MM.1S (cell line): ENCODE results near the gene USP40.

Experiments used
- DNase-seq: peaks from one replicate; pipeline ENCODE4 v3.0.0-alpha.2; 2015
- H2AFZ ChIP-seq: fragments of 300-600 bp; sonication (generic); 2 replicates; pipeline ENCODE4 v1.6.0; 2016; ENCODE audit warnings: antibody characterized with exemption, low read length
- H3F3A ChIP-seq: fragments of 300-600 bp; sonication (generic); 2 replicates; pipeline ENCODE4 v1.6.1; 2016; ENCODE audit warnings: mild to moderate bottlenecking, antibody characterized with exemption, low read length, moderate library complexity, mixed read lengths; ENCODE audit not compliant: insufficient read depth
- H3K27ac ChIP-seq: fragments of 300-600 bp; sonication (generic); 2 replicates; pipeline ENCODE4 v1.5.1; 2016; ENCODE audit warnings: mild to moderate bottlenecking, low read length
- H3K27me3 ChIP-seq: fragments of 300-600 bp; sonication (generic); replicated peaks from 2 replicates; pipeline ENCODE4 v1.6.0; 2016; ENCODE audit warnings: low read length; ENCODE audit not compliant: insufficient read depth
- H3K36me3 ChIP-seq: fragments of 300-600 bp; sonication (generic); replicated peaks from 2 replicates; pipeline ENCODE4 v1.6.1; 2016; ENCODE audit warnings: mild to moderate bottlenecking, low read length, mixed read lengths; ENCODE audit not compliant: insufficient read depth
- H3K4me1 ChIP-seq: fragments of 300-600 bp; sonication (generic); 2 replicates; pipeline ENCODE4 v1.6.1; 2016; ENCODE audit warnings: low read length, mixed read lengths
- H3K4me2 ChIP-seq: fragments of 300-600 bp; sonication (generic); 2 replicates; pipeline ENCODE4 v1.6.0; 2016; ENCODE audit warnings: low read depth, low read length
- H3K4me3 ChIP-seq: fragments of 300-600 bp; sonication (generic); 2 replicates; pipeline ENCODE4 v1.5.1; 2016; ENCODE audit warnings: low read length, mixed read lengths
- H3K79me2 ChIP-seq: fragments of 300-600 bp; sonication (generic); 2 replicates; pipeline ENCODE4 v1.6.1; 2016; ENCODE audit warnings: mixed run types, low read length, mixed read lengths
- H3K9ac ChIP-seq: fragments of 300-600 bp; sonication (generic); 2 replicates; pipeline ENCODE4 v1.6.1; 2016; ENCODE audit warnings: low read length, mixed read lengths
- H3K9me2 ChIP-seq: fragments of 300-600 bp; sonication (generic); replicated peaks from 2 replicates; pipeline ENCODE4 v1.6.1; 2016; ENCODE audit warnings: mild to moderate bottlenecking, low read length, mixed read lengths; ENCODE audit not compliant: insufficient read depth
- H3K9me3 ChIP-seq: fragments of 300-600 bp; sonication (generic); replicated peaks from 2 replicates; pipeline ENCODE4 v1.6.1; 2016; ENCODE audit warnings: mild to moderate bottlenecking, low read length, mixed read lengths; ENCODE audit not compliant: insufficient read depth
- H4K20me1 ChIP-seq: fragments of 300-600 bp; sonication (generic); 2 replicates; pipeline ENCODE4 v1.6.1; 2016; ENCODE audit warnings: mild to moderate bottlenecking, low read length, moderate library complexity, mixed read lengths; ENCODE audit not compliant: insufficient read depth
- CTCF ChIP-seq: fragments of 300-600 bp; sonication (generic); IDR thresholded peaks from 2 replicates; pipeline ENCODE4 v1.5.1; 2016; ENCODE audit warnings: antibody characterized with exemption, low read length, mixed read lengths
- EZH2 ChIP-seq: fragments of 300-600 bp; sonication (generic); optimal IDR thresholded peaks from 2 replicates; pipeline ENCODE3; 2017; ENCODE audit warnings: low read depth, mild to moderate bottlenecking, antibody characterized with exemption, low read length, mixed read lengths
- EZH2phosphoT487 ChIP-seq: fragments of 300-600 bp; sonication (generic); IDR thresholded peaks from 2 replicates; pipeline ENCODE4 v1.6.1; 2018; ENCODE audit warnings: antibody characterized with exemption, low read length

Gene USP40

GRCh38 chr2:233442028-233442310, 124.6 kb downstream of the USP40 start:
- Histone ChIP-seq H3K4me2 (no peak overlapping the region), H3K9ac (no peak overlapping the region), H3F3A (no peaks in the 10 kb centered on the region), H2AFZ (no peak overlapping the region), H3K9me3 (no peaks in the 10 kb centered on the region), H3K4me3 (no peak overlapping the region), H3K27me3 (no peaks in the 10 kb centered on the region), H3K9me2 (no peaks in the 10 kb centered on the region), H3K36me3 (no peaks in the 10 kb centered on the region), H3K27ac (no peak overlapping the region), H4K20me1 (no peaks in the 10 kb centered on the region), H3K79me2 (no peaks in the 10 kb centered on the region), H3K4me1 (no peaks in the 10 kb centered on the region)
- TF ChIP-seq EZH2phosphoT487 = no peak
- no peak for TF ChIP-seq CTCF
- DNase-seq = no peak

GRCh38 chr2:233441161-233442027, 125.2 kb downstream of the USP40 start:
- no peak for DNase-seq
- Histone ChIP-seq H3K27ac (no peak overlapping the region), H3K36me3 (no peaks in the 10 kb centered on the region), H3F3A (no peaks in the 10 kb centered on the region), H2AFZ (no peak overlapping the region), H3K9me2 (no peaks in the 10 kb centered on the region), H3K79me2 (no peaks in the 10 kb centered on the region), H3K4me3 (no peak overlapping the region), H3K27me3 (no peaks in the 10 kb centered on the region), H3K9ac (no peak overlapping the region), H3K4me1 (no peaks in the 10 kb centered on the region), H3K4me2 (no peak overlapping the region), H4K20me1 (no peaks in the 10 kb centered on the region), H3K9me3 (no peaks in the 10 kb centered on the region)
- no peak for TF ChIP-seq EZH2
- TF ChIP-seq EZH2phosphoT487 = no peak
- no peak for TF ChIP-seq CTCF

GRCh38 chr2:233440714-233441113, 125.9 kb downstream of the USP40 start:
- no peak overlapping the region for H3K27ac ChIP-seq
- H3K4me2 ChIP-seq = no peak overlapping the region
- no peak for DNase-seq
- no peaks in the 10 kb centered on the region for H3K27me3 ChIP-seq
- no peaks in the 10 kb centered on the region for H3K79me2 ChIP-seq
- no peaks in the 10 kb centered on the region for H3K4me1 ChIP-seq
- H3K9me3 ChIP-seq = no peaks in the 10 kb centered on the region
- H3K4me3 ChIP-seq = no peak overlapping the region
- no peak overlapping the region for H3K9ac ChIP-seq
- no peaks in the 10 kb centered on the region for H3F3A ChIP-seq
- TF ChIP-seq EZH2phosphoT487 (no peak), CTCF (no peak), EZH2 (no peak)
- no peaks in the 10 kb centered on the region for H4K20me1 ChIP-seq
- H3K9me2 ChIP-seq = no peaks in the 10 kb centered on the region
- no peak overlapping the region for H2AFZ ChIP-seq
- H3K36me3 ChIP-seq = no peaks in the 10 kb centered on the region
